Keratinocyte (primary cell): ENCODE data around the gene POLD2.

Experiments used
- EZH2 ChIP-seq: IDR thresholded peaks from one replicate; pipeline ENCODE4 v1.6.1; 2012; ENCODE audit warnings: inconsistent platforms, mild to moderate bottlenecking, low read length, moderate library complexity
- TF ChIP-seq, protein P1 (sequence below), 3 experiments: IDR thresholded peaks in 1 of 3; conservative IDR thresholded peaks in 1 of 3; optimal IDR thresholded peaks in 1 of 3; 2 replicates in 2 of 3; 3 replicates in 1 of 3; pipeline versions ENCODE3 to v1.5.1; 2011; ENCODE audit warnings: low read length in 3 of 3, mild to moderate bottlenecking in 3 of 3, moderate library complexity in 2 of 3, control low read depth in 1 of 3, inconsistent platforms in 1 of 3; ENCODE audit not compliant: insufficient read depth in 2 of 3; ENCODE audit errors: extremely low read depth in 1 of 3

DNA sequence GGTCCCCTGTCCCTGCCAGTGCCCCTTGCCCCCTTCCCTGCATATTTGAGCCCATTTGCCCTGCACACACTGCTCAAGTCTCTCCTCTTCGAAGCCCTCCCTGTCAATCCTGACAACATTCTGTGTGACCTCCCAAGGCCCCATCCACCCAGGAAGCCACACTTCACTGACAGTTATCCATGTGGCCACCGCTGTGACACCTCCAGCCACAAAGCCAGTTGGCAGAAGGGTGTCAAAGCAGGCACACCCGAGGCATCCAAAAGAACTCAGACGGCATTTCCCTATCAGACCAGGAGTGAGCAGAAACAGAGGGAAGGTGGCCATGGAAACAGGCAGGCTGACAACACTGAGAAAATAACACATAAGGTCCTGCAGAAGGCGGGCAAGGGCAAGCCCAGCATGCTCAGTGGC lies 45.7 kb downstream of the POLD2 start:
- TF ChIP-seq, protein P1, sequence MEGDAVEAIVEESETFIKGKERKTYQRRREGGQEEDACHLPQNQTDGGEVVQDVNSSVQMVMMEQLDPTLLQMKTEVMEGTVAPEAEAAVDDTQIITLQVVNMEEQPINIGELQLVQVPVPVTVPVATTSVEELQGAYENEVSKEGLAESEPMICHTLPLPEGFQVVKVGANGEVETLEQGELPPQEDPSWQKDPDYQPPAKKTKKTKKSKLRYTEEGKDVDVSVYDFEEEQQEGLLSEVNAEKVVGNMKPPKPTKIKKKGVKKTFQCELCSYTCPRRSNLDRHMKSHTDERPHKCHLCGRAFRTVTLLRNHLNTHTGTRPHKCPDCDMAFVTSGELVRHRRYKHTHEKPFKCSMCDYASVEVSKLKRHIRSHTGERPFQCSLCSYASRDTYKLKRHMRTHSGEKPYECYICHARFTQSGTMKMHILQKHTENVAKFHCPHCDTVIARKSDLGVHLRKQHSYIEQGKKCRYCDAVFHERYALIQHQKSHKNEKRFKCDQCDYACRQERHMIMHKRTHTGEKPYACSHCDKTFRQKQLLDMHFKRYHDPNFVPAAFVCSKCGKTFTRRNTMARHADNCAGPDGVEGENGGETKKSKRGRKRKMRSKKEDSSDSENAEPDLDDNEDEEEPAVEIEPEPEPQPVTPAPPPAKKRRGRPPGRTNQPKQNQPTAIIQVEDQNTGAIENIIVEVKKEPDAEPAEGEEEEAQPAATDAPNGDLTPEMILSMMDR (optimal IDR thresholded peaks at IDR 0.05 in 1 of 3, IDR thresholded peaks at IDR 0.05 in 1 of 3, conservative IDR thresholded peaks at IDR 0.05 in 1 of 3; ENCODE audit: extremely low read depth in 1 of 3, insufficient read depth in 2 of 3, low read length in 3 of 3), result no peak
- no peak for TF ChIP-seq EZH2
